Lung (tissue), 12 donors: ENCODE data around the gene HTR1D. TPM values are rescaled to one million over a fixed set of nuclear protein-coding genes. Genes with fewer than 3 reads are reported as not detected.

Experiments
- ATAC-seq: fragments of 200-7000 bp; cut with Tn5 transposase; one replicate; pipeline ENCODE4 v1.9.1; 2020; ENCODE audit warnings: moderate number of reproducible peaks; ENCODE audit not compliant: insufficient read depth, low FRiP score
- DNase-seq, 3 donors: peaks; one replicate each; pipeline ENCODE4 v3.0.0-alpha.2; 2013 to 2017
- H3K27ac ChIP-seq, 2 donors: one replicate each; pipeline ENCODE4 v1.5.1; 2013; ENCODE audit warnings: mild to moderate bottlenecking in 2 of 2, moderate library complexity in 2 of 2, control low read depth in 1 of 2, inconsistent platforms in 1 of 2, low read depth in 1 of 2, low read length in 1 of 2
- H3K27me3 ChIP-seq, 3 donors: one replicate each; pipeline ENCODE4 v1.5.1; 2013; ENCODE audit warnings: low read length in 2 of 3; ENCODE audit not compliant: control insufficient read depth in 3 of 3, insufficient read depth in 3 of 3
- H3K36me3 ChIP-seq, 4 donors: one replicate each; pipeline ENCODE4 v1.5.1; 2013; ENCODE audit warnings: low read length in 4 of 4, mild to moderate bottlenecking in 1 of 4, moderate library complexity in 1 of 4; ENCODE audit not compliant: control insufficient read depth in 4 of 4, insufficient read depth in 4 of 4
- H3K4me1 ChIP-seq, 5 donors: one replicate each; pipeline ENCODE4 v1.5.1; 2013; ENCODE audit warnings: low read length in 5 of 5, mild to moderate bottlenecking in 2 of 5, moderate library complexity in 1 of 5; ENCODE audit not compliant: control insufficient read depth in 5 of 5, insufficient read depth in 5 of 5
- H3K4me3 ChIP-seq: one replicate; pipeline ENCODE4 v1.5.1; 2013; ENCODE audit warnings: mild to moderate bottlenecking, control low read depth, moderate library complexity
- H3K9ac ChIP-seq, 2 donors: one replicate each; pipeline ENCODE4 v1.5.1; 2013; ENCODE audit warnings: low read length in 2 of 2, control low read depth in 1 of 2; ENCODE audit not compliant: insufficient read depth in 1 of 2
- H3K9me3 ChIP-seq, 4 donors: one replicate each; pipeline ENCODE4 v1.5.1; 2013; ENCODE audit warnings: low read length in 3 of 4, mild to moderate bottlenecking in 1 of 4, moderate library complexity in 1 of 4; ENCODE audit not compliant: control insufficient read depth in 4 of 4, insufficient read depth in 3 of 4
- CTCF ChIP-seq: IDR thresholded peaks from 2 replicates; pipeline ENCODE4 v1.5.1; 2012; ENCODE audit warnings: mild to moderate bottlenecking; ENCODE audit errors: control extremely low read depth, extremely low read depth
- WGBS, 2 donors: extraction: QIAGEN DNeasy Blood & Tissue Kit; methylation state at CpG; one replicate each; pipeline ENCODE4 v1.1.7; 2013; 5-methylcytosine and 5-hydroxymethylcytosine counted together
- polyA plus RNA-seq, 2 donors: library from polyadenylated mRNA; stranded (reverse); fragments of 200-250 nt; gene quantifications; one replicate each; pipeline ENCODE4 v1.2.1, GENCODE V29; 2013
- total RNA-seq, 2 donors: library from RNA; depleted of rRNA in 1 of 2; stranded (reverse); fragments of >200 nt in 1 of 2; gene quantifications; one replicate each; pipeline ENCODE4 v1.2.1, GENCODE V29; 2014 to 2021
- donor health status: control.
- donor health status: control.
- donor health status: Bipolar disorder and iron deficiency.
- donor health status: healthy.
- donor health status: DM: yes; HTN: yes; CAD: no.

HTR1D gene
- total and polyA plus RNA-seq, 4 donors: 0.18 to 0.30 (median 0.25) TPM; not detected in 1

- H3K27ac ChIP-seq: no peak overlapping the region
- H3K4me3 ChIP-seq: no peak overlapping the region
- peaks cover 0 to 2% (median 0%) of the 10 kb centered on the region in 4 donors for H3K9me3 ChIP-seq
- ATAC-seq (no peak), DNase-seq (no peak)
- no peak overlapping the region for H3K9ac ChIP-seq
- 67 to 89% methylated on average over 4 of the region's 4 CpGs for WGBS, 2 donors
- H3K27me3 ChIP-seq: peaks cover 0 to 10% (median 0%) of the 10 kb centered on the region in 3 donors
- no peak for TF ChIP-seq CTCF
- H3K4me1 ChIP-seq: no peaks in the 10 kb centered on the region
- no peaks in the 10 kb centered on the region for H3K36me3 ChIP-seq
These were observed 31.9 kb downstream of the HTR1D start for GRCh38 chr1:23185381-23185780.

- Histone ChIP-seq H3K9ac (peak overlapping the region in 1 of 2 donors; percentile 57), H3K27me3 (peaks cover 0 to 10% (median 0%) of the 10 kb centered on the region in 3 donors), H3K36me3 (no peaks in the 10 kb centered on the region), H3K9me3 (peaks cover 0 to 2% (median 0%) of the 10 kb centered on the region in 4 donors), H3K4me1 (no peaks in the 10 kb centered on the region), H3K4me3 (no peak overlapping the region), H3K27ac (no peak overlapping the region)
- 11 to 17% methylated on average over 10 of the region's 10 CpGs for WGBS, 2 donors
- DNase-seq (peak; percentile 30 to 70 (median 60)), ATAC-seq (no peak)
- TF ChIP-seq CTCF: peak; percentile 76
These were observed 32.9 kb downstream of the HTR1D start for GRCh38 chr1:23184212-23184934.

GRCh38 chr1:23179862-23180261 lies 37.4 kb downstream of the HTR1D start:
- no peak overlapping the region for H3K27ac ChIP-seq
- H3K9ac ChIP-seq: no peak overlapping the region
- WGBS, 2 donors: 82 to 85% methylated on average over 2 of the region's 2 CpGs
- TF ChIP-seq CTCF: no peak
- ATAC-seq (no peak), DNase-seq (no peak)
- no peak overlapping the region for H3K4me3 ChIP-seq
- peaks cover 0 to 2% (median 0%) of the 10 kb centered on the region in 4 donors for H3K9me3 ChIP-seq
- H3K27me3 ChIP-seq: peaks cover 0 to 10% (median 0%) of the 10 kb centered on the region in 3 donors
- H3K4me1 ChIP-seq: peaks cover 0 to 13% (median 3%) of the 10 kb centered on the region in 5 donors
- H3K36me3 ChIP-seq: no peaks in the 10 kb centered on the region
